Muscle layer of duodenum (tissue), 2 donors: ENCODE measurements around the gene GPNMB.

Source experiments
- H3K27ac ChIP-seq: one replicate; pipeline ENCODE4 v1.7.0; 2013; ENCODE audit warnings: mild to moderate bottlenecking, low read length
- H3K27me3 ChIP-seq: one replicate; pipeline ENCODE4 v1.7.0; 2013; ENCODE audit warnings: low read depth, mild to moderate bottlenecking, control low read depth, low read length
- H3K36me3 ChIP-seq, 2 donors: one replicate each; pipeline ENCODE4 v1.7.0; 2013; ENCODE audit warnings: low read length in 2 of 2, control low read depth in 1 of 2, mild to moderate bottlenecking in 1 of 2; ENCODE audit not compliant: insufficient read depth in 2 of 2, control insufficient read depth in 1 of 2
- H3K4me1 ChIP-seq, 2 donors: one replicate each; pipeline ENCODE4 v1.7.0; 2013; ENCODE audit warnings: low read length in 2 of 2, mild to moderate bottlenecking in 2 of 2, control low read depth in 1 of 2, moderate library complexity in 1 of 2; ENCODE audit not compliant: insufficient read depth in 2 of 2, control insufficient read depth in 1 of 2
- H3K4me3 ChIP-seq, 2 donors: one replicate each; pipeline ENCODE4 v1.7.0; 2013; ENCODE audit warnings: low read length in 2 of 2, low read depth in 1 of 2, mild to moderate bottlenecking in 1 of 2
- H3K9me3 ChIP-seq, 2 donors: one replicate each; pipeline ENCODE4 v1.7.0; 2013; ENCODE audit warnings: low read length in 2 of 2, control low read depth in 1 of 2, mild to moderate bottlenecking in 1 of 2; ENCODE audit not compliant: control insufficient read depth in 1 of 2
- donor health status: healthy.

GPNMB gene

GRCh38 chr7:23315366-23315765 is 68.8 kb downstream of the GPNMB start:
- H3K4me1 ChIP-seq: no peaks in the 10 kb centered on the region
- H3K4me3 ChIP-seq: no peak overlapping the region
- no peaks in the 10 kb centered on the region for H3K9me3 ChIP-seq
- no peak overlapping the region for H3K27ac ChIP-seq
- no peaks in the 10 kb centered on the region for H3K27me3 ChIP-seq
- H3K36me3 ChIP-seq: peaks cover 0 to 8% of the 10 kb centered on the region in 2 donors
